Stimulated activated CD8-positive, alpha-beta memory T cell treated with anti-CD3 and anti-CD28 coated beads, Interleukin-4, amount 100 ng/mL, for 24 hours (primary cell): ENCODE data around the gene PACS2.

Experiments
- DNase-seq: peaks from one replicate; pipeline ENCODE4 v3.0.0-alpha.2; 2020; ENCODE audit warnings: low read depth

PACS2 gene

DNA sequence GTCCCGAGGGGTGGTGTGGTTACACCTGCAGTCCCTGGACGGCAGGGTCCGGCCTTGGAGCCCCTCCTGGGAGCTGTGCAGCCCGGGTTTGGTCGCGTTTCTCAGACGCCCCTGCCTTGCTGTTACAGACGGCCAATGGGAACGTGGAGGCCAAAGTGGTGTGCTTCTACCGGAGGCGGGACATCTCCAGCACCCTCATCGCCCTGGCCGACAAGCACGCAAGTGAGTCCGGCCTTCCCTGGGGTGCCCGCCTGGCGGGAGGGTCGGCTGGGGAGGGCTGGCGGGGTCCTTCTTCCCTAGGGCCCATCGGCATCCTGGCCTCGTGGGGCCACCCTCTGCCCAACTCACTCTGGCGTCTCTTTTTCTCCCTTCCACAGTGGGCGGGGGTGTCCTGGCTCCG lies 130.7 kb downstream of the PACS2 start:
- no peak for DNase-seq

DNA sequence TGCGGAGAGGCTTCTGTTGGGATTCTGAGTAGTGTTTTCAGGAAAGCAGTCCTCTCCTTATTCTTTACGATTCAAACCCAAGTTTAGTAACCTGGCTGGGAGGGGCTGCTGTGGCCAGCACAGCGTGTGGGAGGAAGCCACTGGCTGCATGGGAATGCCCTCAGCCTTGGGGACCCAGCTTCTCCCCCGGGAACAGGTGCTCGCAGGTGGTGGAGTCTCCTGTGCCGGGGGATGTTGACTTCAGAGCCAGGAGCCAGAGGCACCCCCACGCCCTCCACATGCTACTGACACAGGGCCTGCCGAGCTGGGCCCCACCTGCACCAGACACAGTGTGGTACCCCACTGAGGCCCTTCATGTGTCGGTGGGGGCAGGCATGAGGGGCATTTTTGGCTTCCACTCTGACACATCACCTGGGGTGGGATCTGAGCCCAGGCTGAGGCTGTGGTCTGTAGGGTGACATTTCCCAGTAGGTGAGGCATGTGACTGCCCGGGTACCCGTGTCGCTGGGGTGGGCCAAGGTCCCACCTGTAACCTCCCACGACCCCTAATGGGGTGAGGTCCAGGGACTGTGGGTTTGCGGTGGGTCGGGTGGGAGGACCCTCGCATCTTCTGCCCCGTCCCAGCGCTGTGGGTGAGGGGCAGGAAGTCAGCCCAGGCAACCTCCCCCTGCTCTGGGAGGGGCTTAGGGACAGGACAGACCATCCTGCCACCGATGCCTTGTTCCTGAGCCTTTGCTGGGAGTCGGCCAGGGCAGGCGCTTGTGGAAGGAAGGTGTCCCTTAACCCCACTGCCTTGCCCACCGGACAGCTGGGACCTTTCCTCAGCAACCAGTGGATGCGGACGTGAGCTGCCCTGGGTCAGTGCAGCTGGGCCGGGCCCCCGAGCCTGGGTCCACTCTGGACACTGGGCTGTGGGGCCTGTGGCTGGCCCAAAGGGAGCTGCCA lies 131.6 kb downstream of the PACS2 start:
- DNase-seq, result no peak

DNA sequence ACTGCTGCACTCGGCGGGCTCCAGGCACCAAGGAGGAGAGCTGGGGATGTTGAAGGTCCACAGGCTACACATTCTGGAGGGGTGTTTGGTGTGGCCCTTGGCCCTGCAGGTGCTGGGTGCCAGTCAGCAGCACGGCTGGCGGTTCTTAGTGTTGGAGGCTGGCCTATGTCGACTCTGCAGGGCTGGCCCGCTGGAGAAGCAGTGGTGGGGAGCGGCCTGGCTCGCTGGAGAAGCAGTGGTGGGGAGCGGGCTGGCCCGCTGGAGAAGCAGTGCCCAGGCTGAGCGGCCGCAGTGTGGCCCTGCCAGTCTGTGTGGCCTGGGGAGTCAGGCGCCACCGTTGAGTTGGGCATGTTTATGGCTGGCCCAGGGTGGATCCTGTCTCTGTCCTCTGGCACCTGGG lies 132.4 kb downstream of the PACS2 start:
- DNase-seq, result no peak
